HEK293 (cell line): Measurements from ENCODE around the gene ADAMTS14.

Experiments
- ZNF214 ChIP-seq: fragments of 450-650 bp; formaldehyde crosslinking; IDR thresholded peaks from 2 replicates; pipeline ENCODE4 v1.5.1; 2017; ENCODE audit warnings: missing biosample characterization, mild to moderate bottlenecking, missing genetic modification characterization, borderline replicate concordance
- ZSCAN30 ChIP-seq: fragments of 450-650 bp; IDR thresholded peaks from 2 replicates; pipeline ENCODE4 v1.5.1; 2018; ENCODE audit warnings: missing biosample characterization, mild to moderate bottlenecking, missing genetic modification characterization, moderate library complexity
- TF ChIP-seq, protein P1 (sequence below): fragments of 450-650 bp; formaldehyde crosslinking; IDR thresholded peaks from 2 replicates; pipeline ENCODE4 v1.5.1; 2016; ENCODE audit warnings: missing biosample characterization, missing genetic modification characterization

DNA sequence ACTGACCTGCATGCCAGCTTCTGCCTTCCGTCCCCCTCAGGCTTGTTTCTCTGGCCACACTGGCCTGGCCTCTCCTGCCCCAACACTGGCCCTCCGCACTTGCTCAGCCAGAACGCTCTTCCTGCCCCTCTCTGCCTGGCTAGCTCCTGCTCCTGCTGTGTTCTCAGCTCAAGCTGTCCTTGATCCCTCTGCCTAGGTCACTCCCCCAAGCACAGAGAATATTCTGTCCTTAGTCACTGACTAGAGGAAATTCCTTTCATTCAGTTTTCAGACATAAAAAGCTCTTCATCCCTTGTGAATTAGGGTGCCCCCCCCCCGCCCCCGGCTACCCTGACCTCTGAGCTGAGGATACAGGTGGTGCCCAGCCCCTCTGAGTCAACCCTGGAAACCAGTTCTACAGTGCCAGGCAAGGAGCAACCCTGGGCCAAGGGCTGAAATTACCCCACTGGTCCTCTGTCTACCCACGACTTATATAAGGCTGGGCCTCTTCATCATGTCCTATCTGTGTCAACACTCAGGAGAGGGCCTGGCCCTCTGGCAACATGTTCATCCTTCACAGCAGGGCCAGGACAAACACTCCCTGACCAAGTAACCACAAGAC lies 136.8 kb downstream of the ADAMTS14 start:
- TF ChIP-seq, protein P1, sequence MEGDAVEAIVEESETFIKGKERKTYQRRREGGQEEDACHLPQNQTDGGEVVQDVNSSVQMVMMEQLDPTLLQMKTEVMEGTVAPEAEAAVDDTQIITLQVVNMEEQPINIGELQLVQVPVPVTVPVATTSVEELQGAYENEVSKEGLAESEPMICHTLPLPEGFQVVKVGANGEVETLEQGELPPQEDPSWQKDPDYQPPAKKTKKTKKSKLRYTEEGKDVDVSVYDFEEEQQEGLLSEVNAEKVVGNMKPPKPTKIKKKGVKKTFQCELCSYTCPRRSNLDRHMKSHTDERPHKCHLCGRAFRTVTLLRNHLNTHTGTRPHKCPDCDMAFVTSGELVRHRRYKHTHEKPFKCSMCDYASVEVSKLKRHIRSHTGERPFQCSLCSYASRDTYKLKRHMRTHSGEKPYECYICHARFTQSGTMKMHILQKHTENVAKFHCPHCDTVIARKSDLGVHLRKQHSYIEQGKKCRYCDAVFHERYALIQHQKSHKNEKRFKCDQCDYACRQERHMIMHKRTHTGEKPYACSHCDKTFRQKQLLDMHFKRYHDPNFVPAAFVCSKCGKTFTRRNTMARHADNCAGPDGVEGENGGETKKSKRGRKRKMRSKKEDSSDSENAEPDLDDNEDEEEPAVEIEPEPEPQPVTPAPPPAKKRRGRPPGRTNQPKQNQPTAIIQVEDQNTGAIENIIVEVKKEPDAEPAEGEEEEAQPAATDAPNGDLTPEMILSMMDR (tag by site-specific recombination): no peak
- TF ChIP-seq ZSCAN30 (tag by site-specific recombination) (no peak), ZNF214 (tag by site-specific recombination) (no peak)
